DND-41 (cell line): Measurements from ENCODE around the gene SMOC2.

Experiments used
- EZH2 ChIP-seq: IDR thresholded peaks from 3 replicates; pipeline ENCODE4 v1.6.1; 2012; ENCODE audit warnings: borderline replicate concordance, low read depth, mild to moderate bottlenecking, moderate library complexity, low read length, inconsistent platforms; ENCODE audit not compliant: severe bottlenecking
- TF ChIP-seq, protein P1 (sequence below): IDR thresholded peaks from 2 replicates; pipeline ENCODE4 v1.5.1; 2012; ENCODE audit warnings: borderline replicate concordance, low read length, moderate library complexity, mild to moderate bottlenecking; ENCODE audit not compliant: poor library complexity, severe bottlenecking; ENCODE audit errors: extremely low read depth

DNA sequence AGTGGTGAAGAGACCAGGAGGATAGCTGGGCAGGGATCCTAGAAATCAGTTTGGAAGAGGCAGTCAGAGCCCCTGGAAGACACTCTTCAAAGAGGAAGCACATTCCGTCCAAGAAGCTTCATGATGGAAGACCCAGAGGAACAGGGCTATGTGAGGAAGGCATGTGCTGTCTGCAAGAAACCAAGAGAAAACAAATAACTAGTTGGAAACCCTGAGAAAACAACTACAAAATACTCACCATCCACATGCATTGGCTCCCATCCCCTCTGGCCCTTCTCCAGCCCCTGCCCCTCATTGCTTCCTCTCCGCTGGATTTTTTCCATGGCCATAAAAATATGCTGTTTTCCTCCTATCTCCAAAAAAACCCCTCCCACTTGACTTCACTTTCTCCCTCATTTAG is 40.9 kb upstream of the SMOC2 start:
- TF ChIP-seq, protein P1, sequence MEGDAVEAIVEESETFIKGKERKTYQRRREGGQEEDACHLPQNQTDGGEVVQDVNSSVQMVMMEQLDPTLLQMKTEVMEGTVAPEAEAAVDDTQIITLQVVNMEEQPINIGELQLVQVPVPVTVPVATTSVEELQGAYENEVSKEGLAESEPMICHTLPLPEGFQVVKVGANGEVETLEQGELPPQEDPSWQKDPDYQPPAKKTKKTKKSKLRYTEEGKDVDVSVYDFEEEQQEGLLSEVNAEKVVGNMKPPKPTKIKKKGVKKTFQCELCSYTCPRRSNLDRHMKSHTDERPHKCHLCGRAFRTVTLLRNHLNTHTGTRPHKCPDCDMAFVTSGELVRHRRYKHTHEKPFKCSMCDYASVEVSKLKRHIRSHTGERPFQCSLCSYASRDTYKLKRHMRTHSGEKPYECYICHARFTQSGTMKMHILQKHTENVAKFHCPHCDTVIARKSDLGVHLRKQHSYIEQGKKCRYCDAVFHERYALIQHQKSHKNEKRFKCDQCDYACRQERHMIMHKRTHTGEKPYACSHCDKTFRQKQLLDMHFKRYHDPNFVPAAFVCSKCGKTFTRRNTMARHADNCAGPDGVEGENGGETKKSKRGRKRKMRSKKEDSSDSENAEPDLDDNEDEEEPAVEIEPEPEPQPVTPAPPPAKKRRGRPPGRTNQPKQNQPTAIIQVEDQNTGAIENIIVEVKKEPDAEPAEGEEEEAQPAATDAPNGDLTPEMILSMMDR: no peak
- no peak for TF ChIP-seq EZH2
